Measurements from ENCODE around the gene RAB40C.

Gene RAB40C

GRCh38 chr16:586645-587590, 2.9 kb upstream of the RAB40C start:
- Histone ChIP-seq H3K4me3 (ENCODE audit: control insufficient read depth in 1 of 7, extremely low read depth in 1 of 7, insufficient read depth in 4 of 7, low read depth in 2 of 7, low read length in 6 of 7) (peak overlapping the region in 1 of 7 experiments; percentile 96), H3K27me3 (replicated peaks in 2 of 5; ENCODE audit: control insufficient read depth in 4 of 5, insufficient read depth in 5 of 5, low read length in 4 of 5) (peaks cover 0 to 2% (median 0%) of the 10 kb centered on the region in 5 experiments), H3K36me3 (ENCODE audit: control insufficient read depth in 4 of 4, insufficient read depth in 4 of 4, low read length in 3 of 4) (peaks cover 0 to 8% (median 4%) of the 10 kb centered on the region in 4 experiments), H3K27ac (ENCODE audit: insufficient read depth in 1 of 2, low read depth in 1 of 2, low read length in 2 of 2, poor library complexity in 1 of 2, severe bottlenecking in 2 of 2) (peak overlapping the region in 1 of 2 experiments; percentile 54), H3K9me3 (ENCODE audit: control extremely low read depth in 1 of 5, control insufficient read depth in 4 of 5, insufficient read depth in 2 of 5, low read depth in 1 of 5, low read length in 4 of 5) (no peaks in the 10 kb centered on the region), H3K4me1 (ENCODE audit: control extremely low read depth in 1 of 4, control insufficient read depth in 4 of 4, insufficient read depth in 4 of 4, low read length in 3 of 4) (peaks cover 0 to 42% (median 35%) of the 10 kb centered on the region in 4 experiments)
- ChIA-PET POLR2A (interaction anchor here (1.9 kb wide), 1 partner anchor 59 kb away, joined by 5 read pairs; the partner anchor contains the start of gene CAPN15), CTCF (interaction anchor here (1.4 to 2.7 kb wide), 3 partner anchors 8 to 16 kb away, joined by 3 to 11 read pairs (median 9); no protein-coding TSS in a partner anchor)
- DNase-seq, result no peak
- WGBS (ENCODE audit: insufficient coverage), result 91% methylated on average over 10 of the region's 14 CpGs

- POLR2A ChIA-PET, result interaction anchor here (0.6 to 1.9 kb wide), 3 partner anchors 9 to 61 kb away, joined by 4 to 5 read pairs (median 4); partner anchors contain the start of gene CAPN15
- Histone ChIP-seq H3K4me3 (ENCODE audit: control insufficient read depth in 1 of 7, extremely low read depth in 1 of 7, insufficient read depth in 4 of 7, low read depth in 2 of 7, low read length in 6 of 7) (peak overlapping the region; percentile 62 to 96 (median 85)), H3K4me1 (ENCODE audit: control extremely low read depth in 1 of 4, control insufficient read depth in 4 of 4, insufficient read depth in 4 of 4, low read length in 3 of 4) (peaks cover 0 to 57% (median 51%) of the 10 kb centered on the region in 4 experiments), H3K27me3 (replicated peaks in 2 of 5; ENCODE audit: control insufficient read depth in 4 of 5, insufficient read depth in 5 of 5, low read length in 4 of 5) (peaks cover 0 to 2% (median 0%) of the 10 kb centered on the region in 5 experiments), H3K36me3 (ENCODE audit: control insufficient read depth in 4 of 4, insufficient read depth in 4 of 4, low read length in 3 of 4) (peaks cover 0 to 5% (median 3%) of the 10 kb centered on the region in 4 experiments), H3K27ac (ENCODE audit: insufficient read depth in 1 of 2, low read depth in 1 of 2, low read length in 2 of 2, poor library complexity in 1 of 2, severe bottlenecking in 2 of 2) (peak overlapping the region; percentile 90 to 96), H3K9me3 (ENCODE audit: control extremely low read depth in 1 of 5, control insufficient read depth in 4 of 5, insufficient read depth in 2 of 5, low read depth in 1 of 5, low read length in 4 of 5) (no peaks in the 10 kb centered on the region)
- CTCF ChIA-PET, result interaction anchor here (0.6 to 2.1 kb wide), 6 partner anchors 10 to 14 kb away, joined by 3 to 9 read pairs (median 3); no protein-coding TSS in a partner anchor
- 1% methylated on average over 21 of the region's 21 CpGs for WGBS (ENCODE audit: insufficient coverage)
- DNase-seq, result peak; percentile 62 to 85 (median 81)
These were observed 1.3 kb upstream of the RAB40C start for GRCh38 chr16:588639-588888.

GRCh38 chr16:588889-589657, 793 bp upstream of the RAB40C start:
- CTCF ChIA-PET, result interaction anchor here (0.6 to 2.1 kb wide), 6 partner anchors 10 to 14 kb away, joined by 3 to 9 read pairs (median 3); no protein-coding TSS in a partner anchor
- POLR2A ChIA-PET, result interaction anchor here (0.6 to 1.9 kb wide), 3 partner anchors 10 to 62 kb away, joined by 4 to 5 read pairs (median 4); partner anchors contain the start of gene CAPN15
- Histone ChIP-seq H3K4me3 (ENCODE audit: control insufficient read depth in 1 of 7, extremely low read depth in 1 of 7, insufficient read depth in 4 of 7, low read depth in 2 of 7, low read length in 6 of 7) (peak overlapping the region; percentile 62 to 96 (median 85)), H3K4me1 (ENCODE audit: control extremely low read depth in 1 of 4, control insufficient read depth in 4 of 4, insufficient read depth in 4 of 4, low read length in 3 of 4) (peaks cover 0 to 57% (median 54%) of the 10 kb centered on the region in 4 experiments), H3K27me3 (replicated peaks in 2 of 5; ENCODE audit: control insufficient read depth in 4 of 5, insufficient read depth in 5 of 5, low read length in 4 of 5) (peaks cover 0 to 2% (median 0%) of the 10 kb centered on the region in 5 experiments), H3K27ac (ENCODE audit: insufficient read depth in 1 of 2, low read depth in 1 of 2, low read length in 2 of 2, poor library complexity in 1 of 2, severe bottlenecking in 2 of 2) (peak overlapping the region; percentile 90 to 96), H3K36me3 (ENCODE audit: control insufficient read depth in 4 of 4, insufficient read depth in 4 of 4, low read length in 3 of 4) (peaks cover 0 to 5% (median 4%) of the 10 kb centered on the region in 4 experiments), H3K9me3 (ENCODE audit: control extremely low read depth in 1 of 5, control insufficient read depth in 4 of 5, insufficient read depth in 2 of 5, low read depth in 1 of 5, low read length in 4 of 5) (no peaks in the 10 kb centered on the region)
- DNase-seq, result peak; percentile 96 to 98 (median 98)
- under 1% methylated on average over 101 of the region's 107 CpGs for WGBS (ENCODE audit: insufficient coverage)

GRCh38 chr16:590188-590814, 435 bp downstream of the RAB40C start:
- peak overlapping the region; percentile 68 to 88 (median 82) for H3K4me3 ChIP-seq (ENCODE audit: control insufficient read depth in 1 of 7, extremely low read depth in 1 of 7, insufficient read depth in 4 of 7, low read depth in 2 of 7, low read length in 6 of 7)
- peak in 2 of 3 donors; percentile 49 to 60 for DNase-seq
- H3K27me3 ChIP-seq (replicated peaks in 2 of 5; ENCODE audit: control insufficient read depth in 4 of 5, insufficient read depth in 5 of 5, low read length in 4 of 5), result peaks cover 0 to 2% (median 0%) of the 10 kb centered on the region in 5 experiments
- peaks cover 0 to 56% (median 54%) of the 10 kb centered on the region in 4 experiments for H3K4me1 ChIP-seq (ENCODE audit: control extremely low read depth in 1 of 4, control insufficient read depth in 4 of 4, insufficient read depth in 4 of 4, low read length in 3 of 4)
- H3K27ac ChIP-seq (ENCODE audit: insufficient read depth in 1 of 2, low read depth in 1 of 2, low read length in 2 of 2, poor library complexity in 1 of 2, severe bottlenecking in 2 of 2), result peak overlapping the region; percentile 25 to 79
- no peaks in the 10 kb centered on the region for H3K9me3 ChIP-seq (ENCODE audit: control extremely low read depth in 1 of 5, control insufficient read depth in 4 of 5, insufficient read depth in 2 of 5, low read depth in 1 of 5, low read length in 4 of 5)
- peaks cover 0 to 9% (median 7%) of the 10 kb centered on the region in 4 experiments for H3K36me3 ChIP-seq (ENCODE audit: control insufficient read depth in 4 of 4, insufficient read depth in 4 of 4, low read length in 3 of 4)
- CTCF ChIA-PET, result interaction anchor here (1.3 to 4.0 kb wide), 2 partner anchors 10 kb away, joined by 11 to 21 read pairs; no protein-coding TSS in a partner anchor
- 2% methylated on average over 55 of the region's 71 CpGs for WGBS (ENCODE audit: insufficient coverage)
- POLR2A ChIA-PET, result interaction anchor here (1.1 kb wide), 1 partner anchor 10 kb away, joined by 5 read pairs; no protein-coding TSS in a partner anchor

GRCh38 chr16:590815-591200, 942 bp downstream of the RAB40C start:
- H3K27me3 ChIP-seq (replicated peaks in 2 of 5; ENCODE audit: control insufficient read depth in 4 of 5, insufficient read depth in 5 of 5, low read length in 4 of 5), result no peaks in the 10 kb centered on the region
- ChIA-PET POLR2A (interaction anchor here (1.1 kb wide), 1 partner anchor 10 kb away, joined by 5 read pairs; no protein-coding TSS in a partner anchor), CTCF (interaction anchor here (1.3 to 4.0 kb wide), 2 partner anchors 10 kb away, joined by 11 to 21 read pairs; no protein-coding TSS in a partner anchor)
- 77% methylated on average over 10 of the region's 10 CpGs for WGBS (ENCODE audit: insufficient coverage)
- H3K36me3 ChIP-seq (ENCODE audit: control insufficient read depth in 4 of 4, insufficient read depth in 4 of 4, low read length in 3 of 4), result peaks cover 0 to 9% (median 7%) of the 10 kb centered on the region in 4 experiments
- H3K27ac ChIP-seq (ENCODE audit: insufficient read depth in 1 of 2, low read depth in 1 of 2, low read length in 2 of 2, poor library complexity in 1 of 2, severe bottlenecking in 2 of 2), result peak overlapping the region in 1 of 2 experiments; percentile 79
- no peak for DNase-seq
- H3K4me3 ChIP-seq (ENCODE audit: control insufficient read depth in 1 of 7, extremely low read depth in 1 of 7, insufficient read depth in 4 of 7, low read depth in 2 of 7, low read length in 6 of 7), result peak overlapping the region; percentile 68 to 88 (median 82)
- H3K4me1 ChIP-seq (ENCODE audit: control extremely low read depth in 1 of 4, control insufficient read depth in 4 of 4, insufficient read depth in 4 of 4, low read length in 3 of 4), result peaks cover 0 to 56% (median 53%) of the 10 kb centered on the region in 4 experiments
- H3K9me3 ChIP-seq (ENCODE audit: control extremely low read depth in 1 of 5, control insufficient read depth in 4 of 5, insufficient read depth in 2 of 5, low read depth in 1 of 5, low read length in 4 of 5), result no peaks in the 10 kb centered on the region

GRCh38 chr16:591231-591630, 1.4 kb downstream of the RAB40C start:
- H3K4me1 ChIP-seq (ENCODE audit: control extremely low read depth in 1 of 4, control insufficient read depth in 4 of 4, insufficient read depth in 4 of 4, low read length in 3 of 4), result peaks cover 0 to 59% (median 52%) of the 10 kb centered on the region in 4 experiments
- no peak for DNase-seq
- POLR2A ChIA-PET, result no interaction called here
- 93% methylated on average over 5 of the region's 8 CpGs for WGBS (ENCODE audit: insufficient coverage)
- no peaks in the 10 kb centered on the region for H3K9me3 ChIP-seq (ENCODE audit: control extremely low read depth in 1 of 5, control insufficient read depth in 4 of 5, insufficient read depth in 2 of 5, low read depth in 1 of 5, low read length in 4 of 5)
- H3K27ac ChIP-seq (ENCODE audit: insufficient read depth in 1 of 2, low read depth in 1 of 2, low read length in 2 of 2, poor library complexity in 1 of 2, severe bottlenecking in 2 of 2), result no peak overlapping the region
- H3K36me3 ChIP-seq (ENCODE audit: control insufficient read depth in 4 of 4, insufficient read depth in 4 of 4, low read length in 3 of 4), result peaks cover 0 to 11% (median 8%) of the 10 kb centered on the region in 4 experiments
- peak overlapping the region in 4 of 7 experiments; percentile 82 to 88 (median 86) for H3K4me3 ChIP-seq (ENCODE audit: control insufficient read depth in 1 of 7, extremely low read depth in 1 of 7, insufficient read depth in 4 of 7, low read depth in 2 of 7, low read length in 6 of 7)
- no peaks in the 10 kb centered on the region for H3K27me3 ChIP-seq (replicated peaks in 2 of 5; ENCODE audit: control insufficient read depth in 4 of 5, insufficient read depth in 5 of 5, low read length in 4 of 5)
- CTCF ChIA-PET, result interaction anchor here (4.0 kb wide), 1 partner anchor 11 kb away, joined by 21 read pairs; no protein-coding TSS in a partner anchor

All from common myeloid progenitor, CD34-positive (primary cell).